HUES48 (cell line): ENCODE data around the gene KRTAP24-1.

Experiments
- H3K27ac ChIP-seq: one replicate; pipeline ENCODE4 v1.7.0; 2013; ENCODE audit warnings: low read depth, low read length, inconsistent platforms
- H3K27me3 ChIP-seq: 2 replicates; pipeline ENCODE4 v1.6.1; 2013; ENCODE audit warnings: mild to moderate bottlenecking, low read length; ENCODE audit not compliant: control insufficient read depth, insufficient read depth
- H3K36me3 ChIP-seq: 2 replicates; pipeline ENCODE4 v1.6.1; 2013; ENCODE audit warnings: low read length; ENCODE audit not compliant: control insufficient read depth, insufficient read depth
- H3K4me1 ChIP-seq: 2 replicates; pipeline ENCODE4 v1.6.1; 2013; ENCODE audit warnings: mild to moderate bottlenecking, low read length; ENCODE audit not compliant: control insufficient read depth, insufficient read depth
- H3K4me3 ChIP-seq: 2 replicates; pipeline ENCODE4 v1.5.1; 2013; ENCODE audit warnings: mild to moderate bottlenecking, low read depth, low read length
- H3K9ac ChIP-seq: 2 replicates; pipeline ENCODE4 v1.6.1; 2013; ENCODE audit warnings: mild to moderate bottlenecking, low read depth, low read length, moderate library complexity
- H3K9me3 ChIP-seq: 2 replicates; pipeline ENCODE4 v1.6.1; 2013; ENCODE audit warnings: low read length; ENCODE audit not compliant: control insufficient read depth, insufficient read depth

Gene KRTAP24-1

GRCh38 chr21:30234050-30234449, 48.7 kb downstream of the KRTAP24-1 start:
- H3K27ac ChIP-seq = no peak overlapping the region
- no peaks in the 10 kb centered on the region for H3K27me3 ChIP-seq
- no peaks in the 10 kb centered on the region for H3K9me3 ChIP-seq
- no peak overlapping the region for H3K9ac ChIP-seq
- H3K36me3 ChIP-seq = no peaks in the 10 kb centered on the region
- no peak overlapping the region for H3K4me3 ChIP-seq
- H3K4me1 ChIP-seq = no peaks in the 10 kb centered on the region

- Histone ChIP-seq H3K27ac (no peak overlapping the region), H3K4me1 (no peaks in the 10 kb centered on the region), H3K9ac (no peak overlapping the region), H3K4me3 (no peak overlapping the region), H3K9me3 (no peaks in the 10 kb centered on the region), H3K27me3 (no peaks in the 10 kb centered on the region), H3K36me3 (no peaks in the 10 kb centered on the region)
Measured at GRCh38 chr21:30233228-30234020, 49.3 kb downstream of the KRTAP24-1 start.

- H3K27ac ChIP-seq = no peak overlapping the region
- no peaks in the 10 kb centered on the region for H3K9me3 ChIP-seq
- no peaks in the 10 kb centered on the region for H3K27me3 ChIP-seq
- H3K36me3 ChIP-seq = no peaks in the 10 kb centered on the region
- H3K4me1 ChIP-seq = no peaks in the 10 kb centered on the region
- H3K4me3 ChIP-seq = no peak overlapping the region
- no peak overlapping the region for H3K9ac ChIP-seq
Measured at GRCh38 chr21:30232011-30232410, 50.7 kb downstream of the KRTAP24-1 start.
